Activated CD4-positive, alpha-beta T cell treated with anti-CD3 and anti-CD28 coated beads for 48 hours (primary cell): ENCODE measurements around the gene MMP24.
"Not testable (repeated sequence)": the region's sequence is repeated elsewhere in the genome, so short reads cannot be mapped to it uniquely, and the experiment has no call there.

ENCODE experiments used
- DNase-seq: peaks from one replicate; pipeline ENCODE4 v3.0.0-alpha.2; 2020

The MMP24 gene

DNA sequence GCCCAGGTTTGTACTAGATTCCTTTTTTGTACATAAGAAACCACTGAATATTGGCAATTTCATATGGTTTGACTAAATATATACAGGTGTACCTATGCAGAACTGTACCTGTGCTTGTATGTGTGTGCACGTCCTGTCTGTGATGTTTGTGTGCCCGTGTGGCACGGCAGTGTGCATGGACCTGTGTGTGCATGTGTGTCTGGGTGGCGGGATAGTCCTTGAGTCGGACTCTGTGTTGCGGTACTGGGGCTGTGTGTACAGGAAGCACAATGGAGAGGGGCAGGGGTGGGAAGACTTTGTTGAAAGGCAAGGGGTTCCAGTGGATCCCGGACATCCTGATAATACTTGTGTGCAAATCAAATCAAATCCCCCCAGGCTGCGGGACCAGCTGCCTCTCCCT is 69.2 kb downstream of the MMP24 start:
- DNase-seq: no peak

DNA sequence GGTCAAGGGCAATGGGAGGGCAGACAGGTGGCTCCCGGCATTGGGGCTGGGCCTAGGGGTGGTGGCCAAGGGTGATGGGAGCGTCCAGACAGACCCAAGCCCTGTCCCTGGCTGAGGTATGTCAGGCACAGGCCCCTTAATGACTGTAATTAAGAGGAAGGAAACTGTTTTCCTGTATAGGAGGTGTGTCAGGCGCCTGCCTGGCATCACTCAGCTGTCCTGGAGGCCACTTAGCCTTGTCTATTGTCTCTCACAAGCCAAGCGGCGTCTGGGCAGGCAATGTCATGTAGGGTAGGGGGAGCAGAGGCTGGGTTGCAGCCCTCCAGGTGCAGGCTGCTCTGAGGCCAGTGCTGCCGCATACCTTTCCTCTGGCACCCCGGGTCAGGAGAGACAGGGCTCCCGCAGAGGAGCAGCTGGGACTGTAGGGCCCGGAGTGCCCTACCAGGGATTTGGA is 69.6 kb downstream of the MMP24 start:
- no peak for DNase-seq

DNA sequence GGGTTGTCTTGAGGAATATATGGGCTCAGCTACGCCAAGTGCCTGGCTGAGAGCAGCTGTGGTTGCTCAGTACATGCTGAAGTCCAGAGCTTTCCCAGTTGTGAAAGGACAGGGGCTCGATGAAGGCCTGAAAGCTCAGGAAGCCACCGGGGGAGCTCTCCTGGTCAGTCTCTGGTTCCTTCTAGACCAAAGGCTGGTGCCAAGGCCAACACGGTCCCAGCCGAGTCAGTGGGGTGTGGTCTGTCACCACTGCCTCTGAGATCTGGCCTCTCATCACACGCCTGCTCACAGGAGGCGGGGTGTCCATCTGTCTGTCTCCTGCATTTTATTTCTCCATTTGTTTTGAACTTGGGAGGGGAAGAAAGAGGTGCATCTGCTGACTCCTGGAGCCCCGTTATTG is 70.7 kb downstream of the MMP24 start:
- DNase-seq: no peak

DNA sequence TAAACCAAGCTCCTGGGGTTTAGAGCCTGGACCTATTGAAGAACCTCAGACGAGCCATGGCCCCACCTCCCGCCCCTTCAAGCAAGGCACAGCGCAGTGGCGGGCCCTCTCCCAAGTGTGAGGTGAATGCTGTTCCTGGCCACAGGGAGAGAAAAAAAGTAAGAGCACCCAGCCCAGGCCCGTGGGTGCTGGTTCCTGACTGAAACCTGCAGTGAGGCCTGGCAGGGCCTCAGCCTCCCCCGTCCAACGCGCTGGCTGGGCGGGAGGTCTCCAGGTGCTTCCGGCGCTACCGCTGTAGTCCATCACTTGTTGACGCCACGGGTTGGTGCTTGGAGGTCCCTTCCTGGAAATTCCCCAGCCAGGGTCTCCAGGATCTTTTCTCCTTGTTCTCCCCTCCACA is 71.2 kb downstream of the MMP24 start:
- no peak for DNase-seq

DNA sequence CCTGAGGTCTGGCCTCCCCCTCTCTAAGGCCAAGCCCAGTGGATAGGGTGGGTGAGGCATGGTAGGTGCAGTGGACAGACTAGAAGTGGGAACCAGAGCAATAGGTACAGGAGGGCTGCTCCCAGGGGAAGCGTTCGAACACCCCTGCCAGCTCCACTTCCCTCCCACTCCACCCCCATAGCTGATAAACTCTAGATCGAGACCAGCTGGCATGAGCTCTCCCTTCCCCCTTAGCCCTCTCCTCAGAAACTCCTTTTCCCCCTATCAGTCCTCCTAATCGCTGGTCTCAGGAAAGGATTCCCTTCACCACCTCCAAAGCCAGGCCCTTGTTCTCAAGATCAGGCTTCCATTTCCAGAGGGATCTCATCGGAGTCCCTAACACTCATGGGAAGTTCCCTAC is 71.8 kb downstream of the MMP24 start:
- no peak for DNase-seq

DNA sequence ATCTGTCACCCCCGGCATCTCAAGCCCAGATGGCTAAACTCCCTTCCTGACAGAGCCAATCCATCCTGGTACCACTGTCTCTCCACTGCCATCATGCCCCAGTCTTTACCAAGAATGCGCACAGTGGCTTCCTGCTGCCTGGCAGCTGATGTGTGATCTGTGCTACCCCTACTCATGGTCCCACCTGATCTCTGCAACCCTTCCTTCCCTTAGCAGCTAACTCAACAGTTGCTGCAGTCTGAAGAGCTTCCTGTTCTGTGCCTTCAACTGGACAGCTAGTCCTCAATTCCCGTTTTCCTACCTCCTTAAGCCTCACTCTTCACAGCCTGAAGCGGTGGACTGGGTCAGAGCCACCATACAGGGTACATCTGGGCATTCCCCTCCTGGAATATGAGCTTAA is 73.3 kb downstream of the MMP24 start:
- DNase-seq: no peak

DNA sequence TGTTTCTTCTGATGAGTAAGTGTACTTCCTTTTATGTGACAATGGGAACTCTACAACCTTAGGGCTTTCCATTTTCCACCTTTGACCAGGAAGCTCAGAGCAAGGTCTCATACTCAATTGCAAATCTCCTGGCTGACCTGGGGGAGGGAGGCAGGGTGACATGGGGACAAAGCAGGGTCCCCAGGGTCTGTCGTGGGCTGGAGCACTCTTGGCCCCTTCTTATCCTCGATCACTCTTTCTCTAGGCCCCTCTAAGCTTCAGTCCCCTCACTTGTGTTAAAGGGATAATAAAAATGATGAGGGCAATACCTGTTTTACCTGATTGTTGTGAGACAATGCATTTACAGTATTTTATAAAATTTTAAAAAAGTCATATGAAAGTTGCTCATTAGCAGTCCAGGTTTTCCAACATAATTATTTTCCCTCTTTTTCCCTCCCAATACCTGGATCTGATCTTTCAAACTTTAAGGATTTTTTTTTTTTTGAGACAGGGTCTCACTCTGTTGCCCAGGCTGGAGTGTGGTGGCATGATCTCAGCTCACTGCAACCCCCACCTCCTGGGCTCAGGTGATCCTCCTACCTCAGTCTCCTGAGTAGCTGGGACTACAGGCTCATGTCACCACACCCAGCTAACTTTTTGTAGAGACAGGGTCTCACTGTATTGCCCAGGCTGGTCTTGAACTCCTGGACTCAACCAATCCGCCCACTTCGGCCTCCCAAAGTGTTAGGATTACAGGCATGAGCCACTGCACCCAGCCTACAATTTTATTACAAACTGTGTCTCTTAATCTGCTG is 74.2 kb downstream of the MMP24 start:
- DNase-seq: no peak

DNA sequence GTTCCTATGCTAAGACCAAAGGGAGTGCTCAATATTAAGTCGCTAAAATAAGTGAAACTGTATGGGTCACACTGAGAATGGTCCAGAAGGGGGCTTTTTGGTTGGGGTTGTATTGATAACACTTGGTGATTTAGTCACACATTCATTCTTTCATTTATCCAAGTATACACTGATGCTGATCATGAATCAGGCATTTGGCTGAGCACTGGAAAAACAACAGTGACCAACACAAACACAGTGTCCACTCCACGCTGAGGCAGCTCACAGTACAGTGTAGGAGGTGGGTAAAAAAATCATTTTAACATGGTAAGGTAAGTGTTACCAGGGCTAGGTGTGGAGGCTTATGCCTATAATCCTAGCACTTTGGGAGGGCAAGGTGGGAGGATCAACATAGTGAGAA is 74.9 kb downstream of the MMP24 start:
- DNase-seq: no peak

DNA sequence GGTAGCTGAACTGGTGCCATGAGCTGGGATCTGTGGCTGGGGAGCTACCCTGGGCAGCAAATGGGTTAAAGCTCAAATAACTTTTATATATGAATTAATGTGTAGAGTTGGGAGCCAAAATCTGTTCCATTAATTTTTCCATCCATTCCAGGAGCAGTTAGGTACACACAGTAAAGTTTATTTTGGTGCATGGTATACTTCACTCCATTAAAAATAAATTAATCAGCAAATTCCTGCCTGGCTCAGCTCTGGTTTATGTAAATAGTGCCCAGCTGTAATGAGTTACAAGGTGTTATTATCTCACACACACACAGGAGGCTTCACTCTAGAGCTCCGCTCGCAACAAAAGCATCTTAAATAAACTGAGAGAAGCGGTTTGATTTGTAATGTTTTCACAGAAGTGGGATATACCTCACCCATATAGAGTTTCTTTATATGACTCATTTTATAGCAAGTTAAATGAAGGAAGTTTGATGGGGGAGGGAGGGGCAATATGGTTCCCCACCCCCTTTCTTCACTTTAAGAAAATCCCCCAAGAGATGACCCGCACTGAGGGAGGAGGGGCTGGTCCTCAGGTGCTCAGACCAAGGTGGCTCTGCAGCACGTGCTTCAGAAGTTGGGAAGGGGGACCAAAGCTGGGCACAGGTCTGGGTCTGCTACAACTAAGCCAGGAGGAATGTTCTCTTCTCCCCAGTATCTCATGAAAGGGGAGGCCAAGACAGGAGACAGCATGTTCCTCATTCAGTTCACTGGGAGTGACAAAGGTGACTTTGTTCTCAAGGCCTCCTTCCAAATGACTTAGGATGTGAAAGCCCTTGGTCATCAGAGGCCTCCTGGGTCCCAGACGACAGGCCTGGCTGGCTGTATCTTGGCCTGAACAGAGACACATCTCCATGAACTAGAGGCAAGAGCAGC is 76.2 kb downstream of the MMP24 start:
- no peak for DNase-seq

DNA sequence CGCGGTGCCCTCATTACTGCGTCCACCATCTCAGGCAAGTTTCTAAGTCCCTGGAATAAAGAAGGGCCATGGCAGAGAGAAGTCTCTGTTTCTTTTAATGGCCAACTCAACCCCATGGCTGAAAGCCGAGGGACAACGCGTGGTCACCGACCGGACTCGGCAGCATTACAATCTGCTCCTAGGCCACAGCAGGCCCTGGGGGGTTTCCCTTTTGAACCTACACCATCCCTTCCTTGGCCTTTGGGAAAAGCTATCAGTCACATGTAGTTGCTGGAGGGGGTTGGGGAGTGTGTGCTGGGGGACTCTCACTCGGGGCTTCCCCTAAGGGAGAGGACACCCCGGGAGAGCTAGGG is 76.9 kb downstream of the MMP24 start:
- DNase-seq: no peak

DNA sequence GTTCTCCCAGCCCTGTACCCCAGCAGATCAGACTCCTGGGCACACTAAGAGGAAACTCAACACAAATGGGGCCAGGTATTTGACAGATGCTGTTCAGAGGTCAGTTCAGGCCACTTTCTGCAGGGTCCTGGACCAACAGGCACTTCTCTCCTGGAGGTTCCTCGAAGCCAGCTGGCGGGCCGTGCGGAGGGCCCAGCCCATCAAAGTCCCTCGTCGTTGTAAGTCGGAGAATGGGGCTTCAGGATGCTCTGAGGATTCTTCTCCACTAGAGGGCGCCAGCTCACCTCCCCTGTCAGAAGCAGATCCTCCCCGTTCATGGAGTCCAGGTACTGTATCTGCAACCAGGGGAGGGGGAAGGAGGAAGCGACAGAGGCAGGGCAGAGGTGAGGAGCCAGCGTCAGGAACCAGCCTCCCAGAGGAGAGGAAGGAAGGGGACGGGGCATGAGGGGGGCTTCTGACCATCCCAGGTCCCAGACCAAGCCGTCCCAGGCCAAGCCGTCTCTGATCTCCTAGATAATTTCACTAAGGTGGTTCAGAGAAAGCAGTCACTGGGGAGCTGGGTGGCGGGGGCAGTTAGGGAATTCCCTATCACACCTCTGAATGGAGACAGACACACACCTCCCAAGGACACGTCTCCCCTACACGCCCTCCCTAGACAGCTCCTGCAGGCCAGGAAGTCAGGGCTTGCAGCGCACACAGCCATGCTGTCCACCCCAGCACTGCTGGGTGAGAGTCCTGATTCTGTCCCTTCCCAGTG is 77.4 kb downstream of the MMP24 start:
- DNase-seq: peak; percentile 91

DNA sequence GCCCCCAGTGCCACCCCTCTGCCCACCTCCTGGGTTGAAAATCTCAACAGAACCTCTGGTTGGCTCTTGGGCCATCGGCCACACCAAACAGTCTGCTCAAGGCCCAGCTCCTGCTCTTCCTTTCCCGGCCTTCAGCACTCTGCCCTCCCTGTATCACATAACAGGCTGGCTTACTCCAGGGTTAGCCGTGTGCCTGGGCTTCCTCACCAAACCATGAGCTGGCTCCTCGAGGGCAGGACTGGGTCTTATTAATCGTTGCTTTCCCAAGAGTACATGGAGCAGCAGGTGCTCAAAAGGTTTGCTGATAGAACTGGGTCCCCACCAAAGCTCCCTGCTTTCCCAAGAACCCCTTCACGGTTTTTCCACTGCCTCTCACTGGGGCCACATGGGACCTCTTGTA is 78.5 kb downstream of the MMP24 start:
- DNase-seq: no peak

DNA sequence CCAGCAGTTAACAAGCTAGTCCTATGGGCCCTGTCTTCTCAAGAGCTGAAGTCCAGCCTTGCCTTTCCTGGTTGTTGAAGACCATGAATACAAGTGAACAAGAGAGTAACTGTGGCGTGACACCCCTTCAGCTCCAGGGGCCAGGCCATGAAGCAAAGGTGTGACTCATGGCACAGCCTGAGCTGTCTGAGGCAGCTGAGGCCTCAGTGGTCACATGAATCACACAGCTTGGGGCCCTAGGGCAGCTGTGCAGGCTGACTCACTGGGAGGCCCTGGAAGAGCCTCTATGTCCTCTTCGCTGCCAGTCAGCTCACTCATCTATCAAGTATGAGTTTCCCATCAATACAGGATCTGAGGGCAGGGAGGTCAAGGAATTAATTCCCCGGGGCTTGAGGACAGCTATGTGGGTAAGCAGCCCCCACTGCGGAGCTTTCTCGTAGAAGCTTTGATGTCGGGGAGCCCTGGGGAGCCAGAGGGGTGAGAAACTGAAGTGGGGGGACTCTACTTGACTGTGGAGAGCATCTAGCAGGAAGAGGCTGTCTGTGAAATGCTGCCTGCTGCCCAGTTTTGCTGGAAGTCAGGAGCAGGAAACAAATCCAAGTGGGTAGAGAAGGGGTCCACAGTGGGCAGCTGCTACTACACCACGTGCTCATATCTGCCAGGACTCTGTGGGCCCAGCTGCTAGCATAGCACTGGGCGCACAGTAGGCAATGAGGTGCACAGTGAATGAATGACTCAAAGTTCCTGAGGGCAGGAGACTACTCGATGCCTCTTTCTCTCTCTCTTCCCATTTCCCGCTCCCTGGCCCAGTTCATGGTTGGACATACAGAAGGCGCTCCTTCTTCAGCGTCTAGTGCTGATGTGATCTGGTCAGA is 79.4 kb downstream of the MMP24 start:
- DNase-seq: peak; percentile 92

DNA sequence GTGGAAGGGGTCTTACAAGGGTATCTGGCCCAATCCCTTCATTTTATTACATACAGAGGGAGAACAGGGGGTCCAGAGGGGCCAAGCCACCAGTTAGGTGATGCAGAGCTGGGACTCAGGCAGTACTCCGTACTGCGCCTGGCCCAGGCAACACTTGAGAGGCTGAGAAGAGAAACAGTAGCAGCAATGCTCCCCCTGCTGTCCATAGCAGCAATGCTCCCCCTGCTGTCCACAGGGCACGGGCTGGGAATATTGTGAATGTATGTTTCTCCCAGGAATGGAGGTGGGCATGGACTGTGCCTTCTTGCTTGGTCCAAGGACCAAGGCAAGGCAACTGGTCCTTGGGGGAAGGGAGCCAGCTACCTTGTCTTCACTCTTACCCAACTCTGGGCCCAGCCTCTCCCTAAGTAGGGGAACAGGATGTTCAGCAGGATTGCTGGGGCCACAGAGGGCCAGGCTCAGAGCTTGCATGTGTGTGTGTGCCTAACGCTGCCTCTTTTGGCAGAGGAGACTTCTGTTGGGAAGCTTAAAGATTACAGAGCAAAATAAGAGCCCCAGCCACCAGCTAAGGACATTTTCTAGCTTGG is 80.5 kb downstream of the MMP24 start:
- DNase-seq: peak; percentile 58

DNA sequence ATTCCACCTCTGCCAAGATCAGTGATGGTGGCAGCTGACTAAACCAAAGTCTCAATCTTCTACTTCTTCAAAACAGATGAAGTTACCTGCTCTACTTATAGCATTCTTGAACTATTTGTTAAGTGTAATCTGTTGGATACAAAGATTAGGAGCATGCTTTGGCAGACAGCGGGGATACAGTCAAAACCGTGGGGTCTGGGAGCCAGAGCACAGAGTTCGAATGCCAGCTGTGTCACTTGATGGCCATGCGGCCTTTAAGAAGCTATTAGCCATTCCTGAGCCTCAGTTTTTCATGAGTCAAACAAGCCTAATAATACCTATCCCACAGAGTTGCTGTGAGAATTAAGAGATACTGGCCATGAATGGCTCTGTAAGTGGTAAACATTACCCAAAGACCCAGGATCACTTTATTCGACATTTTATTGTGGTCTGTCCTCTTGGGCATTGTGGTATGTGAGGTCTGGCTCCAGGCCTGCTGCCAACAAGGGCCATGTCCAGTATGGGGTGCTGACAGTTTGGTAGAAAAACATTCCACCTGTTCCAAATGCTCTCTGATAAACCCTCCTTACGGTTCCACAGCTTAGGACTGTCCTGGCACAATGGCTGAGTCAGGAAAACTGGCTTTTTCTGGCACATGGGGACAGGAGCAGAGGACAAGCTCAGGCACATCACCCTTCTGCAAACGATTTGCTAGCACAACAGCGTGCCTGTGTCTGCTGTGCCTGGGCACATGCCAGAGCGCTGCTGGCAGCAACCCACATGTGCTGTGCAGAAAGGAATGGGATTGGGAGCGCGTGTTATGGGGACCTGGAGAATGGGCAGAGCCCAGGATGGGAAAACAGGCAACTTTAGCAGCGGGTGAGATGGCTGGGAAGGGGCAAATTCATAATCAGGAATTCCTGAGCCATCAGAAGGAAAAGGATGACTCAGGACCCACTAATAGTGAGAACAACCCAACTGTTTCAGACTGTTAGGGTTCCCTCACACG is 81.5 kb downstream of the MMP24 start:
- DNase-seq: no peak

DNA sequence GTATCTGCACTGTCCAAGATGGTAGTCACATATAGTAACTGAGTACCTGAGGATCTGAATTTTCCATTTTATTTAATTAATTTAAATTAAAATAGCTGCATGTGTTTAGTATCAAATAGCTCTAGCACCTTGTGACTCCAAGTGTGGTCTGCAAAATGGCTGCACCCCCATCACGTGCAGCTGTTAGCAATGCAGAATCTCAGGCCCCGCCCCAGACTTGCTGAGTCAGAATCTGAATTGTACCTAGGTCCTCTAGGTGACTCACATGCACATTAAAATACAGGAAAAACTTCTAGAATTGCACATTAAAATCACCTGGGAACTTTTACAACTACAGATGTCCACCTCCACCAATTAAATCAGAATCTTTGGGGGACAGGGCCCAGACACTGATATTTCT is 84.9 kb downstream of the MMP24 start:
- DNase-seq: peak; percentile 90

DNA sequence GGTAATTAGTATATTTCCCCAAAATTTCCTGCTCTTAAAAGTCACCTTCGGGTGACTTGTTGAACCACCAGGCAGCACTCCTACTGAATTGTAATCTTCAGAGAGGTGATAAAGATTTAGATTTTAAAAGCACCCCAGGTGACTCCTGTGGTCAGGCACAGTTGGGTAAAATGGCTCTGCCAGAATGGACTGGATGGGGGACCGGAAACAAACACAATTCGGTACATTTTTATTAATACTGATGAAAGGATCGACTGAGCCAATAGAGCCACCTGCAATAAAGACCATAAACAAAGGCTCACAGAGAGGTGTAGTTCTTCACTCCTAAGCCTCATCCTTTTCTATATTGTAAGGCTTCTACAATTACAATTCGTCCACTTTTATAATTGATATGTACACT is 85.3 kb downstream of the MMP24 start:
- DNase-seq: no peak

DNA sequence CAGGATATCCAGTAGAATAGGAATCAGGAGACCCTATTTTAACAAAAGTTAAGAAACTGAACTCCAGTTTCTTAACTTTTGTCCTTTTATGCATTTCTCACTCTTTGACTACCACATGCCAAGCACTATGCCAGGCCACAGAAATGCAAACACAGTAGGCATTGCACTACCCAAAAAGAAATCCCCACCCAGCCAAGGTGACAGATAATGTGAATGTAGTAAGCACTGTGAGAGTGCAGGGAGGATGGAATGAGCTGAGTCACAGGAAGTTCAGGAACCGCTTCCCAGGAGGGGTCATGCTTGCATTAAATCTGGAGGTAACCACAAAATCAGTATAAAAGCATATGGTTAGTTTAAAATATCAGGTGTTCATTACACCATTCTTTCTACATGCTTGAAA is 85.8 kb downstream of the MMP24 start:
- DNase-seq: peak; percentile 34

DNA sequence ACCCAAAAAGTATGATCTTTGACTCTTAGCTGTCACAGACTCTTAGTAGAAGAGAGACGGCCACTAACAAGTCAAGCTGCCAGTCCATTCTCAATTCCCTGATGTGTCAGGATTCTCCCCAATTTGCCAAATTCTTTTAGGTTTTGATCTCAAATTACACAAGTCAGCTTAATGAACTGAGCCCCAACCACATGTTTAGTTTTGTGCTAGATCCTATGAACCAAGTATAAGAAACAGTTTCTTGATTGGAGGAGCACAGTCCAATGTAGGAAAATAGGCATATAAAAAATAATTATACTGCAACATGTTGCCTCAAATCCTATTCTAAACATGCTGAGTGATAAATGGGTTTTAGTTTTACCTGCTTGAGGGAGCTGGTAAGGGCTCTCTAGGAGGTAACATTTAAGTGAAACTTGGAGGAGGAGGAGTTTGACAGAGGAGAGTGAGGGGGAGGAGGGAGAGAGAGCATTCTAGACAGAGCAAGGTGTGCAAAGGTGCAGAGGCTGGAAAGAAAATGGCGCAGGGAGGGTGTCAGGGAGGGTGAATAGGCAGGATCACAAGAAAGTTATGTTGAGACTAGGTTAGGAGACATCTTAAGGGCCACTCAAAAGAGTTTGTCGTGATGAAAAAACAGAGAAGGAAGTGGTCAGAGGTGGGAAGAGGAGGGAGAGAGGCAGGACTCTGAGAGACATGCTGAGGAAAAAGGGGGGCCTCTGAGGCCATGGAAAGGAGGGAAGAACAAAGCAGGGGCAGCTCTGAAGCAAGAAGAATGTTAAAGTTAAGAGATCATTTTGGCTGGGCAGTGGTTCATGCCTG is 88.5 kb downstream of the MMP24 start:
- no peak for DNase-seq

DNA sequence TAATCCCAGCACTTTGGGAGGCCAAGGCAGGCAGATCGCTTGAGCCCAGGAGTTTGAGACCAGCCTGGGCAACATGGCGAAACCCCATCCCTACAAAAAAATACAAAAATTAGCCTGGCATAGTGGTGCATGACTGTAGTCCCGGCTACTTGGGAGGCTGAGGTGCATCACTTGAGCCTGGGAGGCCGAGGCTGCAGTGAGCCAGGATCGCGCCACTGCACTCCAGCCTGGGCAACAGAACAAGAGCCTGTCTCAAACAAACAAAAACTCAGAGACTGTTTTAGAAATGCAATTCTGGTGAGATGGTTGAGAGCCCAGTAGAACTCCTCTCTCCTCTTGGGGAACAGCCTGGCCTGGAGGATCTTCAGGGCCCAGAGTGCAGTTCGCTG is 89.1 kb downstream of the MMP24 start:
- DNase-seq: not testable (repeated sequence)
